K562 (cell line): ENCODE results near the gene KYAT1. TPM values are rescaled to one million over a fixed set of nuclear protein-coding genes. Genes with fewer than 3 reads are reported as not detected.

Experiments
- ATAC-seq: fragments of 200-7000 bp; cut with Tn5 transposase; 3 replicates; pipeline ENCODE4 v1.9.1; 2020; ENCODE audit warnings: moderate library complexity
- BruUV-seq: library from RNA; stranded (reverse); fragments of 400-500 nt; replicated peaks from 2 replicates; lab custom pipeline; 2021; lab: Mats Ljungman, UMichigan
- CTCF ChIA-PET: fragments of 300-600 bp; formaldehyde crosslinking; extraction: SDS; loops from one replicate; lab custom pipeline; 2021; ENCODE audit warnings: low intra/inter-chr PET ratio; lab: Yijun Ruan, JAX
- POLR2A ChIA-PET: fragments of 300-600, 350-650 bp; sonication (Branson Sonifier 250); formaldehyde crosslinking; extraction: SDS; loops from one replicate; lab custom pipeline; 2021; ENCODE audit warnings: antibody characterized with exemption, inconsistent platforms; lab: Yijun Ruan, JAX
- DNase-seq, 4 experiments: peaks; one replicate each; pipeline versions ENCODE4 v3.0.0 to v3.0.0-alpha.2; 2011 to 2018; ENCODE audit warnings: low spot score in 3 of 4, mixed read lengths in 3 of 4; ENCODE audit errors: extremely low read depth in 1 of 4
- FAIRE-seq: peaks from 2 replicates; lab custom pipeline; 2011; peaks lifted over from hg19 to GRCh38; lab: Jason Lieb, UNC
- H2AFZ ChIP-seq: 2 replicates; pipeline ENCODE4 v1.6.0; 2011; ENCODE audit warnings: low read depth, low read length, control low read depth, inconsistent platforms
- H3K27ac ChIP-seq: fragments of 200-600 bp; 3 replicates; pipeline ENCODE4 v1.8.0; 2011; ENCODE audit warnings: low read depth, mild to moderate bottlenecking, control low read depth, inconsistent platforms, low read length, moderate library complexity, mixed read lengths; ENCODE audit errors: extremely low read depth
- H3K27me3 ChIP-seq, 2 experiments: fragments of 300-600 bp in 1 of 2; 2 replicates in 1 of 2; 3 replicates in 1 of 2; pipeline versions ENCODE4 v1.6.0 to v1.8.0; 2011; ENCODE audit warnings: inconsistent platforms in 2 of 2, low read length in 2 of 2, mild to moderate bottlenecking in 1 of 2, mixed read lengths in 1 of 2, moderate library complexity in 1 of 2; ENCODE audit not compliant: control insufficient read depth in 2 of 2, insufficient read depth in 2 of 2
- H3K36me3 ChIP-seq: fragments of 300-600 bp; 3 replicates; pipeline ENCODE4 v1.8.0; 2011; ENCODE audit warnings: mild to moderate bottlenecking, low read length, inconsistent platforms; ENCODE audit not compliant: control insufficient read depth, insufficient read depth
- H3K4me1 ChIP-seq, 2 experiments: fragments of 200-600 bp in 1 of 2; replicated peaks in 1 of 2; 2 replicates in 1 of 2; 3 replicates in 1 of 2; pipeline versions ENCODE4 v1.5.1 to v1.8.0; 2011; ENCODE audit warnings: inconsistent platforms in 2 of 2, low read length in 2 of 2, mild to moderate bottlenecking in 1 of 2, mixed read lengths in 1 of 2, moderate library complexity in 1 of 2; ENCODE audit not compliant: control insufficient read depth in 2 of 2, insufficient read depth in 2 of 2
- H3K4me2 ChIP-seq: 2 replicates; pipeline ENCODE4 v1.6.1; 2011; ENCODE audit warnings: low read length, control low read depth, inconsistent platforms, mixed read lengths; ENCODE audit not compliant: insufficient read depth
- H3K4me3 ChIP-seq: fragments of 200-600 bp; sonication (generic), shearing (Covaris generic); 2 replicates; pipeline ENCODE4 v1.5.1; 2016; ENCODE audit warnings: control low read depth, inconsistent platforms
- H3K79me2 ChIP-seq: fragments of 200-600 bp; 3 replicates; pipeline ENCODE4 v1.8.0; 2011; ENCODE audit warnings: low read length, inconsistent platforms; ENCODE audit not compliant: control insufficient read depth, insufficient read depth
- H3K9ac ChIP-seq, 2 experiments: 2 replicates each; pipeline versions ENCODE4 v1.6.0 to v1.6.1; 2011; ENCODE audit warnings: low read depth in 2 of 2, low read length in 2 of 2, control low read depth in 1 of 2, inconsistent platforms in 1 of 2, mild to moderate bottlenecking in 1 of 2, mixed read lengths in 1 of 2; ENCODE audit not compliant: insufficient read depth in 1 of 2
- H3K9me1 ChIP-seq: one replicate; pipeline ENCODE4 v1.6.0; 2011; ENCODE audit warnings: inconsistent platforms, mild to moderate bottlenecking, low read length, moderate library complexity; ENCODE audit not compliant: control insufficient read depth, insufficient read depth
- H3K9me3 ChIP-seq: replicated peaks from 2 replicates; pipeline ENCODE4 v1.5.1; 2011; ENCODE audit warnings: low read depth, low read length, inconsistent platforms; ENCODE audit not compliant: control insufficient read depth, insufficient read depth
- H4K20me1 ChIP-seq: replicated peaks from 2 replicates; pipeline ENCODE4 v1.6.1; 2011; ENCODE audit warnings: low read length, inconsistent platforms, mixed read lengths; ENCODE audit not compliant: control insufficient read depth, insufficient read depth
- CEBPB ChIP-seq: fragments of 450-650 bp; IDR thresholded peaks from 2 replicates; pipeline ENCODE4 v1.6.1; 2016; ENCODE audit warnings: missing genetic modification characterization, missing compliant biosample characterization
- KDM1A ChIP-seq, 2 experiments: fragments of 450-650 bp; IDR thresholded peaks; 2 replicates each; pipeline ENCODE4 v1.6.1; 2016; ENCODE audit warnings: mild to moderate bottlenecking in 2 of 2
- MIER1 ChIP-seq: fragments of 450-650 bp; IDR thresholded peaks from 2 replicates; pipeline ENCODE4 v1.6.1; 2016; ENCODE audit warnings: antibody characterized with exemption, mild to moderate bottlenecking, low read depth
- NCOA2 ChIP-seq, 2 experiments: fragments of 450-650 bp; IDR thresholded peaks; 2 replicates each; pipeline ENCODE4 v1.6.1; 2018; ENCODE audit warnings: mild to moderate bottlenecking in 2 of 2, moderate library complexity in 1 of 2; ENCODE audit not compliant: partially characterized antibody in 2 of 2
- NFE2L1 ChIP-seq: fragments of 450-650 bp; IDR thresholded peaks from 2 replicates; pipeline ENCODE4 v1.6.1; 2016; ENCODE audit warnings: missing genetic modification characterization, low read depth, mild to moderate bottlenecking, missing compliant biosample characterization, moderate library complexity, borderline replicate concordance
- RBM17 ChIP-seq: fragments of 200-400 bp; formaldehyde crosslinking; IDR thresholded peaks from 2 replicates; pipeline ENCODE4 v1.6.1; 2017; ENCODE audit warnings: low read depth, mild to moderate bottlenecking, low read length, borderline replicate concordance
- RFX5 ChIP-seq: IDR thresholded peaks from 2 replicates; pipeline ENCODE4 v1.6.1; 2011; ENCODE audit warnings: low read depth, mild to moderate bottlenecking, improper control_type of control experiment, low read length
- ZBTB11 ChIP-seq, 3 experiments: fragments of 200-800 bp in 1 of 3; fragments of 250-450 bp in 1 of 3; fragments of 450-650 bp in 1 of 3; sonication (Bioruptor Pico) in 1 of 3; sonication (Bioruptor generic) in 1 of 3; formaldehyde crosslinking in 1 of 3; IDR thresholded peaks; 2 replicates each; pipeline versions ENCODE4 v1.6.1 to v1.8.0; 2016 to 2022; ENCODE audit warnings: mild to moderate bottlenecking in 2 of 3, missing genetic modification characterization in 2 of 3, missing compliant biosample characterization in 1 of 3, moderate library complexity in 1 of 3
- ZFPM2 ChIP-seq: fragments of 250-450 bp; sonication (Bioruptor Pico); IDR thresholded peaks from 2 replicates; pipeline ENCODE4 v1.5.1; 2022; ENCODE audit warnings: mild to moderate bottlenecking
- ZNF324 ChIP-seq: fragments of 250-450 bp; sonication (Bioruptor Pico); IDR thresholded peaks from 2 replicates; pipeline ENCODE4 v1.4.0; 2020; ENCODE audit warnings: mild to moderate bottlenecking
- ZNF785 ChIP-seq: fragments of 250-450 bp; sonication (Bioruptor Pico); IDR thresholded peaks from 2 replicates; pipeline ENCODE4 v1.4.0; 2020; ENCODE audit warnings: mild to moderate bottlenecking
- WGBS: fragments of 100-300 bp; shearing (Covaris generic); methylation state at CpG from one replicate; pipeline ENCODE4 v1.1.6; 2016; ENCODE audit warnings: low coverage, mixed read lengths; ENCODE audit not compliant: insufficient coverage; ENCODE audit errors: missing lambda C conversion rate; 5-methylcytosine and 5-hydroxymethylcytosine counted together
- in situ Hi-C: fragments of 300-500 bp; cut with MboI; formaldehyde crosslinking; loops from 4 replicates; pipeline ENCODE4 v1.15.0; 2018; ENCODE audit warnings: inconsistent platforms, mixed read lengths
- intact Hi-C: fragments of 100-400 bp; cut with micrococcal nuclease; formaldehyde crosslinking; loops from 2 replicates; pipeline ENCODE4 v1.14.2; 2022
- polyA plus RNA-seq, 8 experiments: library from polyadenylated mRNA; depleted of rRNA in 4 of 8; stranded (reverse) in 5 of 8; unstranded in 3 of 8; fragments of >200 nt; fragmentation: Nextera tagmentation in 2 of 8; fragmentation: Illumina TruSeq in 1 of 8; extraction: Ambion mirVana in 2 of 8; extraction: Trizol in 1 of 8; gene quantifications; 2 replicates each; pipeline versions ENCODE4 v1.2.1 to v1.2.3, GENCODE V29; 2011 to 2014; ENCODE audit warnings: inconsistent platforms in 1 of 8, missing spikeins in 1 of 8
- total RNA-seq, 7 experiments: library from RNA; depleted of rRNA in 6 of 7; stranded (reverse); fragments of >200 nt in 6 of 7; fragmentation: Illumina TruSeq in 2 of 7; extraction: Trizol in 2 of 7; gene quantifications; 2 replicates each; pipeline versions ENCODE4 v1.2.1 to v1.2.3, GENCODE V29; 2011 to 2021; ENCODE audit warnings: low replicate concordance in 1 of 7
- TF ChIP-seq, protein P1 (sequence below): sonication (generic); formaldehyde crosslinking; IDR thresholded peaks from 2 replicates; pipeline ENCODE4 v1.8.0; 2022; ENCODE audit warnings: mild to moderate bottlenecking, missing genetic modification reagents

Gene KYAT1
- total and polyA plus RNA-seq, 9 of the 15 experiments (the other 6 are each of a cell fraction or from before 2014, with no cell fraction given) = 6.4 to 16.8 (median 11.1) TPM

- POLR2A ChIA-PET = interaction anchor here (0.6 to 0.7 kb wide), 2 partner anchors 15 to 36 kb away, joined by 3 read pairs; no protein-coding TSS in a partner anchor
- in situ Hi-C loops = loop anchor here (5.0 kb wide), 1 partner anchor 66 kb away; no protein-coding TSS in a partner anchor
- no peak for TF ChIP-seq KDM1A (IDR thresholded peaks at IDR 0.05)
- no peak for TF ChIP-seq ZFPM2 (CRISPR knock-in tag)
- TF ChIP-seq, protein P1, sequence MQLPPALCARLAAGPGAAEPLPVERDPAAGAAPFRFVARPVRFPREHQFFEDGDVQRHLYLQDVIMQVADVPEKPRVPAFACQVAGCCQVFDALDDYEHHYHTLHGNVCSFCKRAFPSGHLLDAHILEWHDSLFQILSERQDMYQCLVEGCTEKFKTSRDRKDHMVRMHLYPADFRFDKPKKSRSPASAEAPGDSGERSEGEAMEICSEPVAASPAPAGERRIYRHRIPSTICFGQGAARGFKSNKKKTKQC (CRISPR knock-in tag) = no peak
- TF ChIP-seq RBM17 = no peak
- no peak for TF ChIP-seq NFE2L1 (tag)
- no peak for TF ChIP-seq ZBTB11 (CRISPR knock-in tag; IDR thresholded peaks at IDR 0.05)
- no peak for TF ChIP-seq CEBPB (tag)
- TF ChIP-seq NCOA2 (IDR thresholded peaks at IDR 0.05; ENCODE audit: partially characterized antibody in 2 of 2) = no peak
- no peak for TF ChIP-seq RFX5
- TF ChIP-seq MIER1 = no peak
- TF ChIP-seq ZNF785 (CRISPR knock-in tag) = no peak
- TF ChIP-seq ZNF324 (CRISPR knock-in tag) = no peak
Measured at GRCh38 chr9:128861501-128861900, 20.2 kb downstream of the KYAT1 start.

More at GRCh38 chr9:128861501-128861900, 20.2 kb downstream of the KYAT1 start:
- intact Hi-C loops = loop anchor here (5.0 kb wide), 1 partner anchor 44 kb away; the partner anchor contains the start of gene ENDOG
- Histone ChIP-seq H3K4me1 (peaks cover 10 to 11% of the 10 kb centered on the region in 2 experiments; a peak in 4 of 5 replicates), H3K27ac (no peak overlapping the region), H3K4me2 (no peak overlapping the region), H3K9me1 (no peaks in the 10 kb centered on the region), H3K36me3 (no peaks in the 10 kb centered on the region), H3K27me3 (no peaks in the 10 kb centered on the region), H3K9ac (no peak overlapping the region), H2AFZ (no peak overlapping the region), H3K79me2 (no peaks in the 10 kb centered on the region), H3K9me3 (no peaks in the 10 kb centered on the region), H4K20me1 (no peaks in the 10 kb centered on the region), H3K4me3 (no peak overlapping the region)
- ATAC-seq = no peak
- BruUV-seq = no TSS peak
- 79% methylated on average over 6 of the region's 6 CpGs for WGBS
- FAIRE-seq = no peak
- DNase-seq = no peak
- CTCF ChIA-PET = no interaction called here
